Heart left ventricle (tissue), 16 donors: Measurements from ENCODE around the gene CPPED1. TPM values are rescaled to one million over a fixed set of nuclear protein-coding genes. Genes with fewer than 3 reads are reported as not detected.

Experiments used
- ATAC-seq, 4 donors: fragments of 200-7000 bp; cut with Tn5 transposase; one replicate each; pipeline ENCODE4 v1.9.1; 2020 to 2022; ENCODE audit warnings: moderate library complexity in 4 of 4, mild to moderate bottlenecking in 3 of 4, moderate number of reproducible peaks in 1 of 4
- DNase-seq, 5 donors: peaks; one replicate each; pipeline ENCODE4 v3.0.0-alpha.2; 2020
- H3K27ac ChIP-seq, 12 donors: fragments of 200-600 bp; sonication (generic) in 4 of 12; one replicate each; pipeline versions ENCODE4 v1.5.0 to v1.8.0; 2016 to 2022; ENCODE audit warnings: mild to moderate bottlenecking in 2 of 12
- H3K27me3 ChIP-seq, 9 donors: fragments of 200-600 bp; sonication (generic) in 2 of 9; one replicate each; pipeline versions ENCODE4 v1.5.1 to v1.8.0; 2016 to 2022; ENCODE audit warnings: mild to moderate bottlenecking in 3 of 9
- H3K36me3 ChIP-seq, 9 donors: fragments of 200-600 bp; sonication (generic) in 2 of 9; one replicate each; pipeline versions ENCODE4 v1.5.0 to v1.8.0; 2018 to 2022; ENCODE audit warnings: mild to moderate bottlenecking in 2 of 9
- H3K4me1 ChIP-seq, 12 donors: fragments of 200-600 bp; sonication (generic) in 4 of 12; one replicate each; pipeline versions ENCODE4 v1.5.0 to v1.8.0; 2016 to 2022; ENCODE audit warnings: mild to moderate bottlenecking in 3 of 12
- H3K4me3 ChIP-seq, 12 donors: fragments of 200-600 bp; sonication (generic) in 4 of 12; one replicate each; pipeline versions ENCODE4 v1.5.0 to v1.8.0; 2017 to 2022; ENCODE audit warnings: mild to moderate bottlenecking in 9 of 12, moderate library complexity in 4 of 12
- H3K9me3 ChIP-seq, 12 donors: fragments of 200-600 bp; sonication (generic) in 4 of 12; one replicate each; pipeline versions ENCODE4 v1.5.0 to v1.8.0; 2016 to 2022; ENCODE audit warnings: mild to moderate bottlenecking in 1 of 12
- POLR2A ChIP-seq, 2 donors: fragments of 450-650 bp; IDR thresholded peaks; one replicate each; pipeline ENCODE4 v1.6.1; 2017; ENCODE audit warnings: antibody characterized with exemption in 2 of 2, mild to moderate bottlenecking in 2 of 2, moderate library complexity in 2 of 2
- WGBS, 4 donors: extraction: QIAGEN DNeasy Blood & Tissue Kit in 2 of 4; methylation state at CpG; one replicate each; pipeline versions ENCODE4 v1.1.5 to v1.1.7; 2013 to 2018; 5-methylcytosine and 5-hydroxymethylcytosine counted together
- intact Hi-C, 10 donors: fragments of 100-400 bp; cut with DNase I; formaldehyde crosslinking; loops; one replicate each; pipeline versions ENCODE4 v1.11.1 to v1.14.2; 2022
- polyA plus RNA-seq, 2 donors: library from polyadenylated mRNA; stranded (reverse); fragments of 200-250 nt; gene quantifications; one replicate each; pipeline ENCODE4 v1.2.3, GENCODE V29; 2013
- total RNA-seq, 9 donors: library from RNA; depleted of rRNA in 2 of 9; stranded (reverse); fragments of >200 nt in 2 of 9; fragmentation: NEBNext Ultra II Directional in 3 of 9; extraction: Animal tissue kit (Norgen Biotek cat#: 25700) in 3 of 9; gene quantifications; one replicate each; pipeline versions ENCODE4 v1.1.0 to v1.2.4, GENCODE V29; 2016 to 2023
- TF ChIP-seq, protein P1 (sequence below), 12 donors: fragments of 200-600 bp; sonication (generic) in 4 of 12; IDR thresholded peaks; one replicate each; pipeline versions ENCODE4 v1.5.0 to v1.8.0; 2018 to 2022; ENCODE audit warnings: antibody characterized with exemption in 12 of 12, mild to moderate bottlenecking in 5 of 12
- donor health status: ischemic (EF 13 %, LVEDD 7.1; RV severe dilation, severe dysfunction).
- donor health status: healthy with polysubstance abuse.
- donor health status: DM: no; HTN: yes; CAD: no.
- donor health status: DM: no; HTN: no; CAD: no.
- donor health status: ischemic (EF 25% LVEDD 6.9; RV normal size, moderate dysfunction).
- donor health status: ischemic (EF 25% LVEDD 5.7; RV mildly dilated, moderate dysfunction).
- donor health status: healthy.
- donor health status: DM: yes; HTN: yes; CAD: no.
- donor health status: ischemic (EF 35%, LVEDD 5.7; RV mildly dilated, moderate dysfunction).
- donor health status: nonischemic (EF 11% LVEDD 7.7; RV severe dilation, severe dysfunction).
- donor health status: DM: yes; HTN: yes; CAD: no.
- donor health status: PGD.
- donor health status: ischemic (EF 29% LVEDD 5.4; RV normal size, mild dysfunction).
- donor health status: nonischemic (EF 23%, LVEDD 6.1; RV moderate dilation, normal function).

The CPPED1 gene
- total and polyA plus RNA-seq, 11 donors = 5.6 to 25.1 (median 11.7) TPM

DNA sequence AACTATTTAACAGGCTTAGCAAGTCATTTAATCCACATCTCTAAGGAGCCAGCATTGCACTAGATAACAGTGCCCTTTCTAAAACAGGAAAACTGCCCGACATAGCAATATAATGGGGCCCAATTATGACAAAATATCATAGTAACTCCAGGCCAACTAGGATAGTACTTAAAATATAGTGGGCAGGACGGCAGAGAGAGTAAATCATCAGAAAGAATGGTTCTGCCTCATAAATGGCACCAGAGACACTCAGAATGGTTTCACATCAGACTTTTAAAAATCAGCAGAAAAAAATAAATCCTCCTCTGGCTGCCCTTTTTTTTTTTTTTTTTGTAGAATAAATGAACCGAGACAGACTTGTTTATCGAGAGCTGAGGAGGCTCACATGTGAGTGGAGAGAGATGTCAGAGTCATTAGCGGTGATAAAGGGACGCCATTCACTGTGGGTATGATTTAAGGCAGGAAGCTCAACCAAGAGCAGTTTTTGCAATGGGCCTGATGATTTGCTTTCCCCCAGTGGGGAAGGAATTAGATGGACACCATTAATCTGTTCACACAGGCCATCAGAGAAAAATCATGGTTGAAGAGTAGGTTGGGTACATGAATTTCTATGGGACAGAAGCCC, 62.6 kb downstream of the CPPED1 start:
- Histone ChIP-seq H3K27ac (no peak overlapping the region), H3K36me3 (peaks cover 0 to 17% (median 0%) of the 10 kb centered on the region in 9 donors), H3K4me3 (no peak overlapping the region), H3K27me3 (no peaks in the 10 kb centered on the region), H3K4me1 (no peaks in the 10 kb centered on the region), H3K9me3 (peaks cover 0 to 19% (median 0%) of the 10 kb centered on the region in 12 donors)
- no peak for DNase-seq
- ATAC-seq = no peak
- 76 to 89% (median 84%) methylated on average over 6 of the region's 6 CpGs for WGBS, 4 donors
- TF ChIP-seq, protein P1, sequence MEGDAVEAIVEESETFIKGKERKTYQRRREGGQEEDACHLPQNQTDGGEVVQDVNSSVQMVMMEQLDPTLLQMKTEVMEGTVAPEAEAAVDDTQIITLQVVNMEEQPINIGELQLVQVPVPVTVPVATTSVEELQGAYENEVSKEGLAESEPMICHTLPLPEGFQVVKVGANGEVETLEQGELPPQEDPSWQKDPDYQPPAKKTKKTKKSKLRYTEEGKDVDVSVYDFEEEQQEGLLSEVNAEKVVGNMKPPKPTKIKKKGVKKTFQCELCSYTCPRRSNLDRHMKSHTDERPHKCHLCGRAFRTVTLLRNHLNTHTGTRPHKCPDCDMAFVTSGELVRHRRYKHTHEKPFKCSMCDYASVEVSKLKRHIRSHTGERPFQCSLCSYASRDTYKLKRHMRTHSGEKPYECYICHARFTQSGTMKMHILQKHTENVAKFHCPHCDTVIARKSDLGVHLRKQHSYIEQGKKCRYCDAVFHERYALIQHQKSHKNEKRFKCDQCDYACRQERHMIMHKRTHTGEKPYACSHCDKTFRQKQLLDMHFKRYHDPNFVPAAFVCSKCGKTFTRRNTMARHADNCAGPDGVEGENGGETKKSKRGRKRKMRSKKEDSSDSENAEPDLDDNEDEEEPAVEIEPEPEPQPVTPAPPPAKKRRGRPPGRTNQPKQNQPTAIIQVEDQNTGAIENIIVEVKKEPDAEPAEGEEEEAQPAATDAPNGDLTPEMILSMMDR (IDR thresholded peaks at IDR 0.05) = no peak
- no peak for TF ChIP-seq POLR2A (IDR thresholded peaks at IDR 0.05)
- intact Hi-C loops = no loop called here

- intact Hi-C loops = no loop called here
- H3K27me3 ChIP-seq = no peaks in the 10 kb centered on the region
- H3K36me3 ChIP-seq = peaks cover 0 to 17% (median 0%) of the 10 kb centered on the region in 9 donors
- TF ChIP-seq, protein P1 (IDR thresholded peaks at IDR 0.05) = no peak
- TF ChIP-seq POLR2A (IDR thresholded peaks at IDR 0.05) = no peak
- H3K9me3 ChIP-seq = peaks cover 0 to 9% (median 0%) of the 10 kb centered on the region in 12 donors
- no peaks in the 10 kb centered on the region for H3K4me1 ChIP-seq
- WGBS, 4 donors = 96 to 100% (median 98%) methylated on average over 3 of the region's 3 CpGs
- no peak overlapping the region for H3K27ac ChIP-seq
- DNase-seq (no peak), ATAC-seq (no peak)
- no peak overlapping the region for H3K4me3 ChIP-seq
Measured at GRCh38 chr16:12739738-12740137, 63.9 kb downstream of the CPPED1 start.

GRCh38 chr16:12737563-12737962, 66.1 kb downstream of the CPPED1 start:
- no peak for DNase-seq
- Histone ChIP-seq H3K36me3 (peaks cover 0 to 18% (median 0%) of the 10 kb centered on the region in 9 donors), H3K9me3 (peaks cover 0 to 22% (median 11%) of the 10 kb centered on the region in 12 donors), H3K27me3 (no peaks in the 10 kb centered on the region), H3K27ac (no peak overlapping the region), H3K4me3 (no peak overlapping the region), H3K4me1 (no peaks in the 10 kb centered on the region)
- intact Hi-C loops = no loop called here
- TF ChIP-seq, protein P1 (IDR thresholded peaks at IDR 0.05) = no peak
- TF ChIP-seq POLR2A (IDR thresholded peaks at IDR 0.05) = no peak
- ATAC-seq = no peak
- WGBS, 4 donors = 72 to 77% (median 76%) methylated on average over 6 of the region's 6 CpGs

GRCh38 chr16:12735805-12736204, 67.9 kb downstream of the CPPED1 start:
- H3K36me3 ChIP-seq = peaks cover 0 to 14% (median 0%) of the 10 kb centered on the region in 9 donors
- H3K27me3 ChIP-seq = no peaks in the 10 kb centered on the region
- H3K27ac ChIP-seq = no peak overlapping the region
- H3K9me3 ChIP-seq = peaks cover 0 to 29% (median 14%) of the 10 kb centered on the region in 12 donors
- DNase-seq (no peak), ATAC-seq (no peak)
- H3K4me1 ChIP-seq = no peaks in the 10 kb centered on the region
- no peak overlapping the region for H3K4me3 ChIP-seq
- 91 to 100% (median 94%) methylated on average over 2 of the region's 2 CpGs for WGBS, 4 donors
- no peak for TF ChIP-seq POLR2A (IDR thresholded peaks at IDR 0.05)
- TF ChIP-seq, protein P1 (IDR thresholded peaks at IDR 0.05) = no peak
- intact Hi-C loops = no loop called here
